IPS DF 19.7 (cell line): Measurements from ENCODE around the gene OR10G8.

Source experiments
- DNase-seq: peaks from one replicate; pipeline ENCODE4 v3.0.0-alpha.2; 2013; ENCODE audit warnings: low read depth, low spot score

OR10G8 gene

GRCh38 chr11:124078591-124078990 is 52.0 kb downstream of the OR10G8 start:
- DNase-seq, result no peak

GRCh38 chr11:124079631-124080326 is 53.2 kb downstream of the OR10G8 start:
- no peak for DNase-seq
